Measurements from ENCODE around the gene LINC00237. TPM values are rescaled to one million over a fixed set of nuclear protein-coding genes. Genes with fewer than 3 reads are reported as not detected.

LINC00237 gene
- total and polyA plus RNA-seq, 7 experiments from 2014 or later = not detected

- Histone ChIP-seq H3K36me3 (ENCODE audit: control insufficient read depth in 2 of 3, insufficient read depth in 3 of 3, low read length in 3 of 3) (peaks cover 0 to 28% (median 7%) of the 10 kb centered on the region in 3 experiments), H3K4me1 (ENCODE audit: control insufficient read depth in 2 of 2, insufficient read depth in 2 of 2, low read length in 2 of 2) (no peaks in the 10 kb centered on the region), H3K4me3 (ENCODE audit: low read length) (no peak overlapping the region), H3K27ac (ENCODE audit: low read depth, low read length) (no peak overlapping the region), H3K9me3 (ENCODE audit: control insufficient read depth in 2 of 3, low read length in 3 of 3) (no peaks in the 10 kb centered on the region), H3K27me3 (ENCODE audit: control insufficient read depth in 2 of 2, insufficient read depth in 2 of 2, low read length in 2 of 2) (no peaks in the 10 kb centered on the region)
- Mint-ChIP-seq H3K9me3 (no peaks in the 10 kb centered on the region), H3K27ac (no peak overlapping the region), H3K4me3 (no peak overlapping the region), H3K36me3 (peaks cover 5 to 70% (median 32%) of the 10 kb centered on the region in 5 donors), H3K4me1 (peaks cover 0 to 11% (median 1%) of the 10 kb centered on the region in 7 donors), H3K27me3 (no peaks in the 10 kb centered on the region)
- CTCF ChIA-PET = no interaction called here
- ATAC-seq (no peak), DNase-seq (no peak)
- intact Hi-C loops (cut with micrococcal nuclease) = no loop called here
- POLR2A ChIA-PET = interaction anchor here (0.8 kb wide), 1 partner anchor 1068 kb away, joined by 3 read pairs; no protein-coding TSS in a partner anchor
Observed at GRCh38 chr20:21136015-21136732, 30.0 kb upstream of the LINC00237 start.

GRCh38 chr20:21134883-21135493 is 28.8 kb upstream of the LINC00237 start:
- Mint-ChIP-seq H3K27ac (no peak overlapping the region), H3K36me3 (peaks cover 5 to 71% (median 36%) of the 10 kb centered on the region in 5 donors), H3K4me3 (no peak overlapping the region), H3K4me1 (peaks cover 0 to 11% (median 3%) of the 10 kb centered on the region in 7 donors), H3K27me3 (no peaks in the 10 kb centered on the region), H3K9me3 (no peaks in the 10 kb centered on the region)
- ATAC-seq (no peak), DNase-seq (no peak)
- Histone ChIP-seq H3K4me1 (ENCODE audit: control insufficient read depth in 2 of 2, insufficient read depth in 2 of 2, low read length in 2 of 2) (no peaks in the 10 kb centered on the region), H3K4me3 (ENCODE audit: low read length) (no peak overlapping the region), H3K27me3 (ENCODE audit: control insufficient read depth in 2 of 2, insufficient read depth in 2 of 2, low read length in 2 of 2) (no peaks in the 10 kb centered on the region), H3K36me3 (ENCODE audit: control insufficient read depth in 2 of 3, insufficient read depth in 3 of 3, low read length in 3 of 3) (peaks cover 0 to 23% (median 7%) of the 10 kb centered on the region in 3 experiments), H3K9me3 (ENCODE audit: control insufficient read depth in 2 of 3, low read length in 3 of 3) (no peaks in the 10 kb centered on the region), H3K27ac (ENCODE audit: low read depth, low read length) (no peak overlapping the region)
- ChIA-PET POLR2A (no interaction called here), CTCF (no interaction called here)
- intact Hi-C loops (cut with micrococcal nuclease) = no loop called here

- Mint-ChIP-seq H3K27me3 (no peaks in the 10 kb centered on the region), H3K4me1 (peaks cover 0 to 15% (median 6%) of the 10 kb centered on the region in 7 donors), H3K4me3 (no peak overlapping the region), H3K27ac (no peak overlapping the region), H3K36me3 (peaks cover 5 to 66% (median 34%) of the 10 kb centered on the region in 5 donors), H3K9me3 (no peaks in the 10 kb centered on the region)
- DNase-seq (no peak), ATAC-seq (no peak)
- Histone ChIP-seq H3K27ac (ENCODE audit: low read depth, low read length) (no peak overlapping the region), H3K27me3 (ENCODE audit: control insufficient read depth in 2 of 2, insufficient read depth in 2 of 2, low read length in 2 of 2) (no peaks in the 10 kb centered on the region), H3K4me1 (ENCODE audit: control insufficient read depth in 2 of 2, insufficient read depth in 2 of 2, low read length in 2 of 2) (no peaks in the 10 kb centered on the region), H3K36me3 (ENCODE audit: control insufficient read depth in 2 of 3, insufficient read depth in 3 of 3, low read length in 3 of 3) (peaks cover 0 to 20% (median 7%) of the 10 kb centered on the region in 3 experiments), H3K9me3 (ENCODE audit: control insufficient read depth in 2 of 3, low read length in 3 of 3) (no peaks in the 10 kb centered on the region), H3K4me3 (ENCODE audit: low read length) (no peak overlapping the region)
- intact Hi-C loops (cut with micrococcal nuclease) = no loop called here
- ChIA-PET CTCF (no interaction called here), POLR2A (no interaction called here)
Observed at GRCh38 chr20:21133917-21134622, 27.9 kb upstream of the LINC00237 start.

- ATAC-seq (no peak), DNase-seq (no peak)
- no peaks in the 10 kb centered on the region for H3K9me3 ChIP-seq (ENCODE audit: control insufficient read depth in 2 of 3, low read length in 3 of 3)
- CTCF ChIA-PET = no interaction called here
- peaks cover 0 to 16% (median 7%) of the 10 kb centered on the region in 3 experiments for H3K36me3 ChIP-seq (ENCODE audit: control insufficient read depth in 2 of 3, insufficient read depth in 3 of 3, low read length in 3 of 3)
- intact Hi-C loops (cut with micrococcal nuclease) = no loop called here
- POLR2A ChIA-PET = no interaction called here
- no peak overlapping the region for H3K27ac ChIP-seq (ENCODE audit: low read depth, low read length)
- Mint-ChIP-seq H3K27me3 (no peaks in the 10 kb centered on the region), H3K27ac (no peak overlapping the region), H3K36me3 (peaks cover 5 to 62% (median 31%) of the 10 kb centered on the region in 5 donors), H3K4me1 (peaks cover 0 to 20% (median 8%) of the 10 kb centered on the region in 7 donors), H3K9me3 (no peaks in the 10 kb centered on the region), H3K4me3 (no peak overlapping the region)
- H3K27me3 ChIP-seq (ENCODE audit: control insufficient read depth in 2 of 2, insufficient read depth in 2 of 2, low read length in 2 of 2) = no peaks in the 10 kb centered on the region
- no peaks in the 10 kb centered on the region for H3K4me1 ChIP-seq (ENCODE audit: control insufficient read depth in 2 of 2, insufficient read depth in 2 of 2, low read length in 2 of 2)
- no peak overlapping the region for H3K4me3 ChIP-seq (ENCODE audit: low read length)
Observed at GRCh38 chr20:21133404-21133803, 27.2 kb upstream of the LINC00237 start.

- Histone ChIP-seq H3K27me3 (ENCODE audit: control insufficient read depth in 2 of 2, insufficient read depth in 2 of 2, low read length in 2 of 2) (no peaks in the 10 kb centered on the region), H3K36me3 (ENCODE audit: control insufficient read depth in 2 of 3, insufficient read depth in 3 of 3, low read length in 3 of 3) (peaks cover 0 to 4% (median 3%) of the 10 kb centered on the region in 3 experiments), H3K4me3 (ENCODE audit: low read length) (no peak overlapping the region), H3K27ac (ENCODE audit: low read depth, low read length) (no peak overlapping the region), H3K4me1 (ENCODE audit: control insufficient read depth in 2 of 2, insufficient read depth in 2 of 2, low read length in 2 of 2) (peaks cover 10 to 16% of the 10 kb centered on the region in 2 donors), H3K9me3 (ENCODE audit: control insufficient read depth in 2 of 3, low read length in 3 of 3) (no peaks in the 10 kb centered on the region)
- H3K27me3 Mint-ChIP-seq = no peaks in the 10 kb centered on the region
- H3K9me3 Mint-ChIP-seq = no peaks in the 10 kb centered on the region
- CTCF ChIA-PET = no interaction called here
- POLR2A ChIA-PET = no interaction called here
- intact Hi-C loops (cut with micrococcal nuclease) = loop anchor here in 1 of 2 donors (5.0 kb wide), 2 partner anchors 73 to 377 kb away; no protein-coding TSS in a partner anchor
- ATAC-seq = no peak
- DNase-seq = no peak
- no peak overlapping the region for H3K27ac Mint-ChIP-seq
- peaks cover 0 to 32% (median 11%) of the 10 kb centered on the region in 5 donors for H3K36me3 Mint-ChIP-seq
- H3K4me1 Mint-ChIP-seq = peaks cover 11 to 38% (median 22%) of the 10 kb centered on the region in 7 donors
- H3K4me3 Mint-ChIP-seq = no peak overlapping the region
Observed at GRCh38 chr20:21129861-21130260, 23.7 kb upstream of the LINC00237 start.

GRCh38 chr20:21127201-21127981 is 21.2 kb upstream of the LINC00237 start:
- peak overlapping the region; percentile 86 to 98 (median 90) for H3K4me3 Mint-ChIP-seq

More at GRCh38 chr20:21127201-21127981, 21.2 kb upstream of the LINC00237 start:
- DNase-seq (no peak), ATAC-seq (no peak)
- H3K4me1 ChIP-seq (ENCODE audit: control insufficient read depth in 2 of 2, insufficient read depth in 2 of 2, low read length in 2 of 2) = peaks cover 10 to 16% of the 10 kb centered on the region in 2 donors
- POLR2A ChIA-PET = interaction anchor here (1.9 kb wide), 1 partner anchor 414 kb away, joined by 5 read pairs; the partner anchor contains the start of gene RALGAPA2
- no peaks in the 10 kb centered on the region for H3K9me3 ChIP-seq (ENCODE audit: control insufficient read depth in 2 of 3, low read length in 3 of 3)
- Mint-ChIP-seq H3K27me3 (peaks cover 0 to 4% (median 0%) of the 10 kb centered on the region in 5 donors), H3K4me1 (peaks cover 11 to 35% (median 21%) of the 10 kb centered on the region in 7 donors), H3K36me3 (peaks cover 0 to 14% (median 4%) of the 10 kb centered on the region in 5 donors), H3K27ac (peak overlapping the region in 6 of 9 donors; percentile 70 to 97 (median 86)), H3K9me3 (no peaks in the 10 kb centered on the region)
- no peaks in the 10 kb centered on the region for H3K27me3 ChIP-seq (ENCODE audit: control insufficient read depth in 2 of 2, insufficient read depth in 2 of 2, low read length in 2 of 2)
- CTCF ChIA-PET = no interaction called here
- no peak overlapping the region for H3K27ac ChIP-seq (ENCODE audit: low read depth, low read length)
- intact Hi-C loops (cut with micrococcal nuclease) = loop anchor here in 1 of 2 donors (5.0 kb wide), 2 partner anchors 70 to 380 kb away; no protein-coding TSS in a partner anchor
- no peak overlapping the region for H3K4me3 ChIP-seq (ENCODE audit: low read length)
- peaks cover 0 to 3% (median 0%) of the 10 kb centered on the region in 3 experiments for H3K36me3 ChIP-seq (ENCODE audit: control insufficient read depth in 2 of 3, insufficient read depth in 3 of 3, low read length in 3 of 3)

Measured in naive thymus-derived CD4-positive, alpha-beta T cell (primary cell).